NCI-H2171 (cell line): ENCODE data around the gene AICDA.

ENCODE experiments used
- DNase-seq: peaks from one replicate; lab custom pipeline; 2025; lab: John Stamatoyannopoulos, UW

Gene AICDA

DNA sequence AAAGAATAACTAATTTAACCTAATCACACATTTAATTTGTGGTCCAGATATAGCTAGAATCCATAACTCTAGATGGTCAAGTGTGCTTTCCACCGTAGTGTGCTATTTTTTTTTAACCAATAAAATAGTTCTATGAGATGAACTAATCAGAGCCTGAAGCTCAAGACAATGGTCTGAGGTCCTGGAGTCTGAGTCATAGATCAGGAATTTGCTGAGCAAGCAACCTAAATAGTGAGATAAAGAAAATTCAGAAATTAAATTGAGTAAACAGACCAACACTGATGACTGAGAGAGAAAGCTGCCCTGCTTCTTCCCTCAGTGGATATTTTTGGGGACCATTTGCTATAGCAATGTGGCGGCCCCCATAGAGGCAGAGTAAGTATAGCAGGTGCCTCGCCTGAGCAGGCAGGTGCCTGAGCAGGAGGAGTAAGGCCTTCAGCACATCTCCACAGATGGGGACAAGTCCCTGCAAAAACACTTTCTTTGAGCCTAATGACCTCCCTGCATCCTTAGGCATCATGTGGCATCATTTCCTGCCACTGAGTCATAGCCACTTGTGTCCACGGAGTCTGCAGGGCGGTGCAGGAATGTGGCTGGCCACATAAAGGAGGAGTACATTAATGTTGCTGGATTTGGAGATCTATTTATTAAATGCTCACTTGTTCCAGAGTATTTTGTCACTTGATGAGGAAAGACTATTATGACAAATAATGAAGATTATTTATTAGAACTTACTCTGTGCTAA is 58.0 kb downstream of the AICDA start:
- DNase-seq, result no peak

DNA sequence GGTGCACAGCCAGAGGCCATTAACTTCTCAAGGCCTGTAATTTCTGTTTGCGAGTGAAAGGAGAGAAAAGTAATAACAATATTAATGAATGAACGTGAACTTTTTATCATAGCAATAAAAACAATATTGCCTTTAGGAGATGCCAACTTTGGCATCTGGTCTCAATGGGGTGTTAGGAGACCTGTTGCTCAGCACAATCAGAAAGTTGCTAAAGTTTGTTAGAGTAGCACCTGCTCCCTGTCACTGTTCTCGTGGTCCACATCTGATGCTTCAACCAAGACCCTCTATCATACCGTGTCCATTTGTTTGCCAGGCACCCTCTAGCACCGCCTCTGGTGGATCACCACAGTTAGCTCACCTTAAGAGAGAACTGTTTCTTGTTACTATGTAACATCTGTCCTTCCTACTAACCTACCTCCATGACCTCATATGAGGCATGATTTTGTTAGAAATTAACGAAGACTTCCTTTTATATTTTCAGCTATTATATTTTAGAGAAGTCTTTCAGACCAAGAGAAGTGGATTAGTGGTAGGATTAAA is 59.5 kb downstream of the AICDA start:
- no peak for DNase-seq
